Esophagus squamous epithelium (tissue), 5 donors: Measurements from ENCODE around the gene DPCD. TPM values are rescaled to one million over a fixed set of nuclear protein-coding genes. Genes with fewer than 3 reads are reported as not detected.

Source experiments
- DNase-seq: peaks from one replicate; lab custom pipeline; 2025; lab: John Stamatoyannopoulos, UW
- H3K27ac ChIP-seq, 4 donors: fragments of 200-600 bp; sonication (generic); one replicate each; pipeline ENCODE4 v1.5.1; 2016 to 2019; ENCODE audit warnings: mild to moderate bottlenecking in 1 of 4
- H3K27me3 ChIP-seq, 4 donors: fragments of 200-600 bp; sonication (generic); 1 replicate in 3 of 4; 2 replicates in 1 of 4; pipeline versions ENCODE4 v1.5.1 to v1.6.0; 2017 to 2021; ENCODE audit warnings: antibody characterized with exemption in 1 of 4
- H3K36me3 ChIP-seq, 3 donors: fragments of 200-600 bp; sonication (generic); one replicate each; pipeline ENCODE4 v1.5.1; 2016 to 2019
- H3K4me1 ChIP-seq, 3 donors: fragments of 200-600 bp; sonication (generic); one replicate each; pipeline ENCODE4 v1.5.1; 2017 to 2019
- H3K4me3 ChIP-seq, 4 donors: fragments of 200-600 bp; sonication (generic); 1 replicate in 3 of 4; 2 replicates in 1 of 4; pipeline ENCODE4 v1.5.1; 2016 to 2019; ENCODE audit warnings: mild to moderate bottlenecking in 2 of 4, moderate library complexity in 1 of 4
- H3K9me3 ChIP-seq, 3 donors: fragments of 200-600 bp; sonication (generic); one replicate each; pipeline ENCODE4 v1.5.1; 2016 to 2019
- POLR2A ChIP-seq, 4 donors: fragments of 450-650 bp; IDR thresholded peaks; one replicate each; pipeline ENCODE4 v1.6.1; 2017; ENCODE audit warnings: antibody characterized with exemption in 4 of 4, mild to moderate bottlenecking in 4 of 4, moderate library complexity in 3 of 4
- WGBS, 2 donors: methylation state at CpG; one replicate each; pipeline ENCODE4 v1.1.5; 2018; 5-methylcytosine and 5-hydroxymethylcytosine counted together
- intact Hi-C: fragments of 100-400 bp; cut with DNase I; formaldehyde crosslinking; loops from one replicate; pipeline ENCODE4 v1.15.0; 2022
- total RNA-seq, 4 donors: library from RNA; depleted of rRNA; stranded (reverse); fragments of >200 nt; gene quantifications; one replicate each; pipeline ENCODE4 v1.1.0, GENCODE V29; 2016
- TF ChIP-seq, protein P1 (sequence below), 6 experiments: fragments of 450-650 bp in 4 of 6; fragments of 200-600 bp in 2 of 6; sonication (generic) in 2 of 6; IDR thresholded peaks; one replicate each; pipeline ENCODE4 v1.5.1; 2016 to 2019; ENCODE audit warnings: antibody characterized with exemption in 6 of 6, mild to moderate bottlenecking in 4 of 6, moderate library complexity in 4 of 6
- donor health status: DM: yes; HTN: yes; CAD: no.

DPCD gene
- total RNA-seq, 4 donors from 2014 or later = 17.4 to 37.9 (median 28.3) TPM

DNA sequence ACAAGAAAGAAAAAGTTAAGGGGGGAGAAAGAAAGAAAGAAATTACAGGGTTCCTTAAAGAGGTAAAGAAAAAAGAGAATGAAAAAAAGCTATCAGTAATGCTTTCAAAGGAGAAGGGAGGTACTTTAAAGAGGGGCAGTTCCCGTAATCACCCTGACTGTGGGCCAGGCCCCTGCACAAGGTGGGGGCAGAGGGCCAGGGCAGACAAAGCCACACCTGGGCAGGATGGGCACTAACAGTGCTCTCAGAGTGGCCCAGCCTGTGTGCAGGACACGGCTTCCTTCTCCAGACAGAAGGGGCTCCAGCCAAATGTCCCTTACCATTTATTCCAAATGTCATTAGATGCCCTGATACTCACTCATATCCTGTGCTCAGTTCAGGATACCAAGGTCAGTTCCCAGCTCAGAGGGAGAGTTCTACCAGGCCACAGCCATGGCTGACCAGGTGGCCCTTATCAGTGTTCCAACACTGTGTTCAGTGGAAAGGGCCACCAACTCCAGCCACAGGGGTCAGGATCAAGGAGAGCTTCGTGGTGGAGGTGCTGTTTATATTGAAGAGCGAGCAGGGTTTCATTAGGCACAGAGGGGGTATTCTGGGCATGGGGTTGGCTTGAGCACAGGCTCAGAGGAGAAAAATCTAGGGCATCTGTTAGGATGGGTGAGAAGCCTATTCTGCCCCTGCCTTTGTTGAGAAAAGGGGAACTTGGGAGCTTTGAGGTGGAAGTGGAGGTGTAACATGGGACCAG is 29.9 kb downstream of the DPCD start:
- intact Hi-C loops = no loop called here
- Histone ChIP-seq H3K9me3 (no peaks in the 10 kb centered on the region), H3K4me1 (no peaks in the 10 kb centered on the region), H3K36me3 (peaks cover 0 to 97% (median 6%) of the 10 kb centered on the region in 3 donors), H3K27ac (no peak overlapping the region), H3K4me3 (no peak overlapping the region), H3K27me3 (no peaks in the 10 kb centered on the region)
- DNase-seq = no peak
- 85 to 93% methylated on average over 4 of the region's 4 CpGs for WGBS, 2 donors
- TF ChIP-seq POLR2A (IDR thresholded peaks at IDR 0.05) = no peak
- TF ChIP-seq, protein P1, sequence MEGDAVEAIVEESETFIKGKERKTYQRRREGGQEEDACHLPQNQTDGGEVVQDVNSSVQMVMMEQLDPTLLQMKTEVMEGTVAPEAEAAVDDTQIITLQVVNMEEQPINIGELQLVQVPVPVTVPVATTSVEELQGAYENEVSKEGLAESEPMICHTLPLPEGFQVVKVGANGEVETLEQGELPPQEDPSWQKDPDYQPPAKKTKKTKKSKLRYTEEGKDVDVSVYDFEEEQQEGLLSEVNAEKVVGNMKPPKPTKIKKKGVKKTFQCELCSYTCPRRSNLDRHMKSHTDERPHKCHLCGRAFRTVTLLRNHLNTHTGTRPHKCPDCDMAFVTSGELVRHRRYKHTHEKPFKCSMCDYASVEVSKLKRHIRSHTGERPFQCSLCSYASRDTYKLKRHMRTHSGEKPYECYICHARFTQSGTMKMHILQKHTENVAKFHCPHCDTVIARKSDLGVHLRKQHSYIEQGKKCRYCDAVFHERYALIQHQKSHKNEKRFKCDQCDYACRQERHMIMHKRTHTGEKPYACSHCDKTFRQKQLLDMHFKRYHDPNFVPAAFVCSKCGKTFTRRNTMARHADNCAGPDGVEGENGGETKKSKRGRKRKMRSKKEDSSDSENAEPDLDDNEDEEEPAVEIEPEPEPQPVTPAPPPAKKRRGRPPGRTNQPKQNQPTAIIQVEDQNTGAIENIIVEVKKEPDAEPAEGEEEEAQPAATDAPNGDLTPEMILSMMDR (IDR thresholded peaks at IDR 0.05) = no peak

DNA sequence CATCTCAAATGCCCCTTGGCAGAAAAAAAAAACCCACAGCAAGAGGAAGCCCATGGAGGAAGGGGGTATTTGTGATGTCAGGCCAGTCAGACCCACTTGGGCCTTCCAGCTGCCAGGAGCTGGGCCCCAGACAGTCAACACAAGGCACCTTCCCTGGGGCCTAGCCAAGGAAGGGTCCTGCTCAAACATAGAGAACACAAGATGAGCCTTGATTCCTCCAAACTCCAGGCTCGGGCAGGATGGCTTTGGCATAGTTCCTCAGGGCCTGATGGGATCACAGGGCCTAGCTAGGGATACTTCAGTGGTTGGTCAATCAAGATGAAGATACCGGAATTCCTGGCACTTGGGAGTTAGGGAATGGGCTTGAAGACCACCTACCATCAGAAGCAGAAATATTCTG is 30.8 kb downstream of the DPCD start:
- Histone ChIP-seq H3K36me3 (peaks cover 0 to 97% (median 6%) of the 10 kb centered on the region in 3 donors), H3K4me3 (no peak overlapping the region), H3K9me3 (no peaks in the 10 kb centered on the region), H3K27me3 (no peaks in the 10 kb centered on the region), H3K27ac (no peak overlapping the region), H3K4me1 (no peaks in the 10 kb centered on the region)
- WGBS, 2 donors = 80 to 100% methylated on average over 1 to 2 of the region's 2 CpGs
- DNase-seq = no peak
- no peak for TF ChIP-seq POLR2A (IDR thresholded peaks at IDR 0.05)
- TF ChIP-seq, protein P1 (IDR thresholded peaks at IDR 0.05) = no peak
- intact Hi-C loops = no loop called here

DNA sequence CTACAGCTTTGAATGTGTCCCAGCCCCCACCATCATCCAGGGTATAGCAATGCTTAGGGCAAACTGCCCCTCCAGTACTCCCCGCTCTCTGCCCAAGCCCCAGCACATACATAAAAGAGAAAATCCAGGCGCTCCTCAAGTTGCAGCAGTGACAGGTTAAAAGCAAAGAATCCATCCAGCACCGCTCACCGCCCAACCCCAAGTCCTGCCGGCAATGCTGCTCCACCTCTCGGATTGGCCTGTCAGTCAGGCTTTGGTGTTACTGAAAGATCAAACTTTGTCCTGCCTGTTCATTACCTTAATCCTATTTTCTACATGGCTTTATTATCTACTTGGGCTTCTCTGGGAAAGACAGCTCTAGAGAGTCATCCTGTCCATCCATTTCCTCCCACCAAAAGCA is 31.9 kb downstream of the DPCD start:
- Histone ChIP-seq H3K4me3 (no peak overlapping the region), H3K9me3 (no peaks in the 10 kb centered on the region), H3K27ac (no peak overlapping the region), H3K36me3 (peaks cover 0 to 97% (median 6%) of the 10 kb centered on the region in 3 donors), H3K27me3 (no peaks in the 10 kb centered on the region), H3K4me1 (peaks cover 0 to 9% (median 7%) of the 10 kb centered on the region in 3 donors)
- TF ChIP-seq, protein P1 (IDR thresholded peaks at IDR 0.05) = no peak
- no peak for TF ChIP-seq POLR2A (IDR thresholded peaks at IDR 0.05)
- 97 to 98% methylated on average over 6 of the region's 6 CpGs for WGBS, 2 donors
- no peak for DNase-seq
- intact Hi-C loops = no loop called here

DNA sequence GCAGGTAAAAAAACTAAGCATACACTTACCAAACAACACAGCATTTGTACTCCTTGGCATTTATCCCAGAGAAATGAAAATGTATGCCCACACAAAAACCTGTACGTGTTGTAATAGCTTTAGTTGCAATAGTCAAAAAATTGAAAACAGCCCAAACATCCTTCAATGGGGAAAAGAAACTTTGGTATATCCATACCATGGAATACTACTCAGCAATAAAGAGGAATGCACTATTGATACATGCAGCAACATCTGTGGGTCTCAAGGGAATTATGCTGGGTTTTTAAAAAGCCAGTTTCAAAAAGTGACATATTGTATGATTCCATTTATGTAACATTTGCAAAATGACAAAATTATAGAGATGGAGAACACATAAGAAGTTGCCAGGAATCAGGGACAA is 35.4 kb downstream of the DPCD start:
- intact Hi-C loops = no loop called here
- TF ChIP-seq POLR2A (IDR thresholded peaks at IDR 0.05) = no peak
- TF ChIP-seq, protein P1 (IDR thresholded peaks at IDR 0.05) = no peak
- Histone ChIP-seq H3K4me1 (peaks cover 3 to 28% (median 20%) of the 10 kb centered on the region in 3 donors), H3K36me3 (peaks cover 0 to 83% (median 0%) of the 10 kb centered on the region in 3 donors), H3K4me3 (no peak overlapping the region), H3K9me3 (no peaks in the 10 kb centered on the region), H3K27ac (no peak overlapping the region), H3K27me3 (no peaks in the 10 kb centered on the region)
- 43 to 53% methylated on average over 1 of the region's 1 CpG for WGBS, 2 donors
- no peak for DNase-seq

DNA sequence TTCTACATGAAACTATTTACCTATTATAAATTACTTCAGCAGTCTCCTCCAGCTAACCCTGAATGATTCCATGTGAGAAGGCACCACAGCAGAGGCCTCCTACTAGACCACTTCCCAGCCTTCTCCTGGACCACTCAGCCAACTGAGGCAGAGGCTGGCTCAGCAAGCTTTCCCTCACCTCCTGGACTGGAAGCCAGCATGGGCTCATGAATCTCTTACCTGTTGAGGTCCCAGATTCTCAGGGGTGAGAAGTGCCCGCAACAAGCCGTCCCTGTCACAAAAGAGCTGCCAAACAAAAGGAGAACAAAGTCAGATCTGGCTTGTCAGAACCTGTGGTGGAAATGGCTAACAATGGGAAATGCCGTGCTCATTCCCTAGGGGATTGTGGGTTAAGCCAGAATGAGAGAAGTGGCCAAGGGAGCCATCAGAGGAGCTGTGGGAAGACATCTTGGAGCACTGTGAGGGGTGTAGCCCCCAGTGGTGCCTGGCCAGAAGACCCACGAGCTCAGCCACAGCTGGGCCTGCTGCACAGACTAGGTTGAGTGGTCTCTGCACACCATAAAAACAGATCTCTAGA is 36.5 kb downstream of the DPCD start:
- no peaks in the 10 kb centered on the region for H3K27me3 ChIP-seq
- DNase-seq = no peak
- intact Hi-C loops = no loop called here
- H3K36me3 ChIP-seq = peaks cover 0 to 81% (median 0%) of the 10 kb centered on the region in 3 donors
- H3K4me1 ChIP-seq = peaks cover 3 to 28% (median 20%) of the 10 kb centered on the region in 3 donors
- H3K4me3 ChIP-seq = no peak overlapping the region
- H3K27ac ChIP-seq = peak overlapping the region in 2 of 4 donors; percentile 19 to 44
- no peaks in the 10 kb centered on the region for H3K9me3 ChIP-seq
- no peak for TF ChIP-seq POLR2A (IDR thresholded peaks at IDR 0.05)
- TF ChIP-seq, protein P1 (IDR thresholded peaks at IDR 0.05) = no peak
- WGBS, 2 donors = 33 to 36% methylated on average over 2 to 4 of the region's 4 CpGs
